ENCODE data around the gene MCM3.

DNA sequence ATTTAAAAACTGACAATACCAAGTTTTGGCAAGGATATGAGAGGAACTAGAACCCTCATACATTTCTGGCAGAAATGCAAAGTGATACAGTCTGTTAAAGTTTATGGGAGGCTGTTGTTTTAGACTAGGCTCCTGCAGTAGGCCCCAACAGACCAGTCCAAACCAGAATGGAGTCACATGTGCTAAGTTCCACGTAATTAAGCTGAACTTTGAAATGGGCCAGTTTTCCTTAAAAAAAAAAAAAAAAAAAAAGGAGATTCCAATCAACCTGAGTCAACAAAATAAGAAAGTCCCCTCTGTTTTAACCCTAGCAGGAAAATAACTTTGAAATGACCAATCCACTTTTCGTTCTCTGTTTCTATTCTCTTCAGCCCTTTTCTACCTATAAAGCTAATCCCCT lies 66.8 kb downstream of the MCM3 start:
- TF ChIP-seq, protein P1, sequence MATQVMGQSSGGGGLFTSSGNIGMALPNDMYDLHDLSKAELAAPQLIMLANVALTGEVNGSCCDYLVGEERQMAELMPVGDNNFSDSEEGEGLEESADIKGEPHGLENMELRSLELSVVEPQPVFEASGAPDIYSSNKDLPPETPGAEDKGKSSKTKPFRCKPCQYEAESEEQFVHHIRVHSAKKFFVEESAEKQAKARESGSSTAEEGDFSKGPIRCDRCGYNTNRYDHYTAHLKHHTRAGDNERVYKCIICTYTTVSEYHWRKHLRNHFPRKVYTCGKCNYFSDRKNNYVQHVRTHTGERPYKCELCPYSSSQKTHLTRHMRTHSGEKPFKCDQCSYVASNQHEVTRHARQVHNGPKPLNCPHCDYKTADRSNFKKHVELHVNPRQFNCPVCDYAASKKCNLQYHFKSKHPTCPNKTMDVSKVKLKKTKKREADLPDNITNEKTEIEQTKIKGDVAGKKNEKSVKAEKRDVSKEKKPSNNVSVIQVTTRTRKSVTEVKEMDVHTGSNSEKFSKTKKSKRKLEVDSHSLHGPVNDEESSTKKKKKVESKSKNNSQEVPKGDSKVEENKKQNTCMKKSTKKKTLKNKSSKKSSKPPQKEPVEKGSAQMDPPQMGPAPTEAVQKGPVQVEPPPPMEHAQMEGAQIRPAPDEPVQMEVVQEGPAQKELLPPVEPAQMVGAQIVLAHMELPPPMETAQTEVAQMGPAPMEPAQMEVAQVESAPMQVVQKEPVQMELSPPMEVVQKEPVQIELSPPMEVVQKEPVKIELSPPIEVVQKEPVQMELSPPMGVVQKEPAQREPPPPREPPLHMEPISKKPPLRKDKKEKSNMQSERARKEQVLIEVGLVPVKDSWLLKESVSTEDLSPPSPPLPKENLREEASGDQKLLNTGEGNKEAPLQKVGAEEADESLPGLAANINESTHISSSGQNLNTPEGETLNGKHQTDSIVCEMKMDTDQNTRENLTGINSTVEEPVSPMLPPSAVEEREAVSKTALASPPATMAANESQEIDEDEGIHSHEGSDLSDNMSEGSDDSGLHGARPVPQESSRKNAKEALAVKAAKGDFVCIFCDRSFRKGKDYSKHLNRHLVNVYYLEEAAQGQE (IDR thresholded peaks at IDR 0.05; ENCODE audit: low read depth) = no peak
- TF ChIP-seq CEBPB (IDR thresholded peaks at IDR 0.05) = no peak
- TF ChIP-seq YY1 (IDR thresholded peaks at IDR 0.05; ENCODE audit: low read depth) = no peak
- TF ChIP-seq RAD21 (IDR thresholded peaks at IDR 0.05; ENCODE audit: low read depth) = no peak
- TF ChIP-seq EP300 (IDR thresholded peaks at IDR 0.05; ENCODE audit: borderline replicate concordance) = no peak
- TF ChIP-seq FOXM1 (IDR thresholded peaks at IDR 0.05; ENCODE audit: borderline replicate concordance, low read depth) = no peak
- no peak for TF ChIP-seq NFIC (IDR thresholded peaks at IDR 0.05)
- TF ChIP-seq TEAD4 (IDR thresholded peaks at IDR 0.05) = no peak
- no peak for TF ChIP-seq CREB1 (IDR thresholded peaks at IDR 0.05; ENCODE audit: low read depth)
- TF ChIP-seq, protein P2, sequence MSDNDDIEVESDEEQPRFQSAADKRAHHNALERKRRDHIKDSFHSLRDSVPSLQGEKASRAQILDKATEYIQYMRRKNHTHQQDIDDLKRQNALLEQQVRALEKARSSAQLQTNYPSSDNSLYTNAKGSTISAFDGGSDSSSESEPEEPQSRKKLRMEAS (IDR thresholded peaks at IDR 0.05) = no peak
- TF ChIP-seq, protein P3, sequence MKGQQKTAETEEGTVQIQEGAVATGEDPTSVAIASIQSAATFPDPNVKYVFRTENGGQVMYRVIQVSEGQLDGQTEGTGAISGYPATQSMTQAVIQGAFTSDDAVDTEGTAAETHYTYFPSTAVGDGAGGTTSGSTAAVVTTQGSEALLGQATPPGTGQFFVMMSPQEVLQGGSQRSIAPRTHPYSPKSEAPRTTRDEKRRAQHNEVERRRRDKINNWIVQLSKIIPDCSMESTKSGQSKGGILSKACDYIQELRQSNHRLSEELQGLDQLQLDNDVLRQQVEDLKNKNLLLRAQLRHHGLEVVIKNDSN (IDR thresholded peaks at IDR 0.05) = no peak
- TF ChIP-seq EGR1 (IDR thresholded peaks at IDR 0.05) = no peak
- TF ChIP-seq TCF12 (IDR thresholded peaks at IDR 0.05; ENCODE audit: low read depth) = no peak
- no peak for TF ChIP-seq ZBTB7A (IDR thresholded peaks at IDR 0.05; ENCODE audit: low read depth)

Measured in Ishikawa (cell line).